ENCODE measurements around the gene ORAI3.

GRCh38 chr16:30914830-30915229 is 34.0 kb upstream of the ORAI3 start:
- no peak for TF ChIP-seq CTCF (IDR thresholded peaks at IDR 0.05; ENCODE audit: borderline replicate concordance, extremely low read depth, low read length, poor library complexity, severe bottlenecking)
- no peak for TF ChIP-seq EZH2 (IDR thresholded peaks at IDR 0.05; ENCODE audit: borderline replicate concordance, low read depth, low read length, severe bottlenecking)
